MM.1S (cell line): ENCODE results near the gene WDR91.
"Not testable (repeated sequence)": the region's sequence is repeated elsewhere in the genome, so short reads cannot be mapped to it uniquely, and the experiment has no call there.

Experiments used
- DNase-seq: peaks from one replicate; pipeline ENCODE4 v3.0.0-alpha.2; 2015
- H2AFZ ChIP-seq: fragments of 300-600 bp; sonication (generic); 2 replicates; pipeline ENCODE4 v1.6.0; 2016; ENCODE audit warnings: antibody characterized with exemption, low read length
- H3F3A ChIP-seq: fragments of 300-600 bp; sonication (generic); 2 replicates; pipeline ENCODE4 v1.6.1; 2016; ENCODE audit warnings: mild to moderate bottlenecking, antibody characterized with exemption, low read length, moderate library complexity, mixed read lengths; ENCODE audit not compliant: insufficient read depth
- H3K27ac ChIP-seq: fragments of 300-600 bp; sonication (generic); 2 replicates; pipeline ENCODE4 v1.5.1; 2016; ENCODE audit warnings: mild to moderate bottlenecking, low read length
- H3K27me3 ChIP-seq: fragments of 300-600 bp; sonication (generic); replicated peaks from 2 replicates; pipeline ENCODE4 v1.6.0; 2016; ENCODE audit warnings: low read length; ENCODE audit not compliant: insufficient read depth
- H3K36me3 ChIP-seq: fragments of 300-600 bp; sonication (generic); replicated peaks from 2 replicates; pipeline ENCODE4 v1.6.1; 2016; ENCODE audit warnings: mild to moderate bottlenecking, low read length, mixed read lengths; ENCODE audit not compliant: insufficient read depth
- H3K4me1 ChIP-seq: fragments of 300-600 bp; sonication (generic); 2 replicates; pipeline ENCODE4 v1.6.1; 2016; ENCODE audit warnings: low read length, mixed read lengths
- H3K4me2 ChIP-seq: fragments of 300-600 bp; sonication (generic); 2 replicates; pipeline ENCODE4 v1.6.0; 2016; ENCODE audit warnings: low read depth, low read length
- H3K4me3 ChIP-seq: fragments of 300-600 bp; sonication (generic); 2 replicates; pipeline ENCODE4 v1.5.1; 2016; ENCODE audit warnings: low read length, mixed read lengths
- H3K79me2 ChIP-seq: fragments of 300-600 bp; sonication (generic); 2 replicates; pipeline ENCODE4 v1.6.1; 2016; ENCODE audit warnings: mixed run types, low read length, mixed read lengths
- H3K9ac ChIP-seq: fragments of 300-600 bp; sonication (generic); 2 replicates; pipeline ENCODE4 v1.6.1; 2016; ENCODE audit warnings: low read length, mixed read lengths
- H3K9me2 ChIP-seq: fragments of 300-600 bp; sonication (generic); replicated peaks from 2 replicates; pipeline ENCODE4 v1.6.1; 2016; ENCODE audit warnings: mild to moderate bottlenecking, low read length, mixed read lengths; ENCODE audit not compliant: insufficient read depth
- H3K9me3 ChIP-seq: fragments of 300-600 bp; sonication (generic); replicated peaks from 2 replicates; pipeline ENCODE4 v1.6.1; 2016; ENCODE audit warnings: mild to moderate bottlenecking, low read length, mixed read lengths; ENCODE audit not compliant: insufficient read depth
- H4K20me1 ChIP-seq: fragments of 300-600 bp; sonication (generic); 2 replicates; pipeline ENCODE4 v1.6.1; 2016; ENCODE audit warnings: mild to moderate bottlenecking, low read length, moderate library complexity, mixed read lengths; ENCODE audit not compliant: insufficient read depth
- CTCF ChIP-seq: fragments of 300-600 bp; sonication (generic); IDR thresholded peaks from 2 replicates; pipeline ENCODE4 v1.5.1; 2016; ENCODE audit warnings: antibody characterized with exemption, low read length, mixed read lengths
- EZH2 ChIP-seq: fragments of 300-600 bp; sonication (generic); optimal IDR thresholded peaks from 2 replicates; pipeline ENCODE3; 2017; ENCODE audit warnings: low read depth, mild to moderate bottlenecking, antibody characterized with exemption, low read length, mixed read lengths
- EZH2phosphoT487 ChIP-seq: fragments of 300-600 bp; sonication (generic); IDR thresholded peaks from 2 replicates; pipeline ENCODE4 v1.6.1; 2018; ENCODE audit warnings: antibody characterized with exemption, low read length

WDR91 gene

GRCh38 chr7:135236727-135237126 lies 25.4 kb upstream of the WDR91 start:
- Histone ChIP-seq H3K36me3 (no peaks in the 10 kb centered on the region), H3K27me3 (no peaks in the 10 kb centered on the region), H2AFZ (no peak overlapping the region), H3K4me1 (peaks cover 17% of the 10 kb centered on the region), H3K4me2 (no peak overlapping the region), H3K79me2 (no peaks in the 10 kb centered on the region), H3K4me3 (no peak overlapping the region), H3K27ac (no peak overlapping the region), H3K9ac (no peak overlapping the region), H3K9me2 (no peaks in the 10 kb centered on the region), H4K20me1 (no peaks in the 10 kb centered on the region), H3K9me3 (no peaks in the 10 kb centered on the region), H3F3A (peaks cover 11% of the 10 kb centered on the region)
- no peak for TF ChIP-seq CTCF
- DNase-seq = no peak

- H3K27me3 ChIP-seq = no peaks in the 10 kb centered on the region
Measured at GRCh38 chr7:135235841-135236240, 24.5 kb upstream of the WDR91 start.

GRCh38 chr7:135234727-135235126 lies 23.4 kb upstream of the WDR91 start:
- no peak for DNase-seq
- no peaks in the 10 kb centered on the region for H4K20me1 ChIP-seq
- H3K9ac ChIP-seq = no peak overlapping the region
- H3K27me3 ChIP-seq = no peaks in the 10 kb centered on the region
- no peak overlapping the region for H3K4me2 ChIP-seq
- TF ChIP-seq EZH2phosphoT487 = no peak
- no peak for TF ChIP-seq EZH2
- TF ChIP-seq CTCF = no peak
- H3K9me3 ChIP-seq = no peaks in the 10 kb centered on the region
- H3K36me3 ChIP-seq = no peaks in the 10 kb centered on the region
- no peaks in the 10 kb centered on the region for H3K79me2 ChIP-seq
- H3K4me3 ChIP-seq = no peak overlapping the region
- H3K4me1 ChIP-seq = peaks cover 8% of the 10 kb centered on the region
- peaks cover 3% of the 10 kb centered on the region for H3F3A ChIP-seq
- H3K27ac ChIP-seq = no peak overlapping the region
- no peak overlapping the region for H2AFZ ChIP-seq
- H3K9me2 ChIP-seq = no peaks in the 10 kb centered on the region

More at GRCh38 chr7:135235841-135236240, 24.5 kb upstream of the WDR91 start:
- TF ChIP-seq EZH2phosphoT487 (no peak), CTCF (no peak), EZH2 (no peak)
- H3K4me3 ChIP-seq = no peak overlapping the region
- H3K9ac ChIP-seq = no peak overlapping the region
- no peaks in the 10 kb centered on the region for H3K9me3 ChIP-seq
- DNase-seq = no peak
- H3F3A ChIP-seq = peaks cover 11% of the 10 kb centered on the region
- H3K4me1 ChIP-seq = peaks cover 17% of the 10 kb centered on the region
- no peak overlapping the region for H3K4me2 ChIP-seq
- H3K79me2 ChIP-seq = no peaks in the 10 kb centered on the region
- no peaks in the 10 kb centered on the region for H3K9me2 ChIP-seq
- no peak overlapping the region for H3K27ac ChIP-seq
- H2AFZ ChIP-seq = no peak overlapping the region
- H4K20me1 ChIP-seq = no peaks in the 10 kb centered on the region
- H3K36me3 ChIP-seq = no peaks in the 10 kb centered on the region

- H3K27me3 ChIP-seq, H2AFZ ChIP-seq, H3K4me3 ChIP-seq, H3K4me1 ChIP-seq, H3K27ac ChIP-seq, H4K20me1 ChIP-seq, H3K79me2 ChIP-seq, DNase-seq, H3K9ac ChIP-seq, H3K4me2 ChIP-seq, H3F3A ChIP-seq, H3K9me2 ChIP-seq, H3K36me3 ChIP-seq, H3K9me3 ChIP-seq: not testable (repeated sequence)
Measured at GRCh38 chr7:135234095-135234494, 22.8 kb upstream of the WDR91 start.
